GM13977 (cell line): Measurements from ENCODE around the gene SHH.

ENCODE experiments used
- DNase-seq: peaks from one replicate; pipeline ENCODE4 v3.0.0; 2012; ENCODE audit warnings: low spot score
- in situ Hi-C: fragments of 300-500 bp; cut with MboI; formaldehyde crosslinking; loops from one replicate; pipeline ENCODE4 v1.12.0; 2022; ENCODE audit warnings: low sequenced_read_pairs, low pct_unique_long_range_greater_than_20kb, mixed read lengths, inconsistent platforms; ENCODE audit not compliant: unreplicated experiment
- TF ChIP-seq, protein P1 (sequence below): IDR thresholded peaks from 2 replicates; pipeline ENCODE4 v1.5.1; 2012; ENCODE audit warnings: mild to moderate bottlenecking, control low read depth; ENCODE audit not compliant: insufficient read depth; ENCODE audit errors: extremely low read depth, missing control alignments

The SHH gene

DNA sequence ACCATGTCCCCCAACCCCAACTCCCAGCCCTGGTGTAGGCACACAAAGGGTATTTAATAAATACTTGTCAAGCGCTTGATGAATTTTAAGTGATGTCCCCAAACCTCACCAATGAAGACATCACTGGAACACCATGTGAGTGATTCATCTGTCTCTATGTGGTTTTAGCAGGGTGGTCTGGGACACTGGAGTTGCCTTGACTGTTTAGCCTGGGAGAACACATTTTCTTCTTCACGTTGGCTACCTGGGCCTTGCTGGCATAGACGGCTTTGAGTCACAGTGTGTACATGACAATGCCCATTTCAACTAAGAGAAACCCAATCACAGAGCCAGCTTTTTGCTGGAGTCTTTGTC lies 24.8 kb upstream of the SHH start:
- in situ Hi-C loops: no loop called here
- DNase-seq: no peak
- TF ChIP-seq, protein P1, sequence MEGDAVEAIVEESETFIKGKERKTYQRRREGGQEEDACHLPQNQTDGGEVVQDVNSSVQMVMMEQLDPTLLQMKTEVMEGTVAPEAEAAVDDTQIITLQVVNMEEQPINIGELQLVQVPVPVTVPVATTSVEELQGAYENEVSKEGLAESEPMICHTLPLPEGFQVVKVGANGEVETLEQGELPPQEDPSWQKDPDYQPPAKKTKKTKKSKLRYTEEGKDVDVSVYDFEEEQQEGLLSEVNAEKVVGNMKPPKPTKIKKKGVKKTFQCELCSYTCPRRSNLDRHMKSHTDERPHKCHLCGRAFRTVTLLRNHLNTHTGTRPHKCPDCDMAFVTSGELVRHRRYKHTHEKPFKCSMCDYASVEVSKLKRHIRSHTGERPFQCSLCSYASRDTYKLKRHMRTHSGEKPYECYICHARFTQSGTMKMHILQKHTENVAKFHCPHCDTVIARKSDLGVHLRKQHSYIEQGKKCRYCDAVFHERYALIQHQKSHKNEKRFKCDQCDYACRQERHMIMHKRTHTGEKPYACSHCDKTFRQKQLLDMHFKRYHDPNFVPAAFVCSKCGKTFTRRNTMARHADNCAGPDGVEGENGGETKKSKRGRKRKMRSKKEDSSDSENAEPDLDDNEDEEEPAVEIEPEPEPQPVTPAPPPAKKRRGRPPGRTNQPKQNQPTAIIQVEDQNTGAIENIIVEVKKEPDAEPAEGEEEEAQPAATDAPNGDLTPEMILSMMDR: no peak

DNA sequence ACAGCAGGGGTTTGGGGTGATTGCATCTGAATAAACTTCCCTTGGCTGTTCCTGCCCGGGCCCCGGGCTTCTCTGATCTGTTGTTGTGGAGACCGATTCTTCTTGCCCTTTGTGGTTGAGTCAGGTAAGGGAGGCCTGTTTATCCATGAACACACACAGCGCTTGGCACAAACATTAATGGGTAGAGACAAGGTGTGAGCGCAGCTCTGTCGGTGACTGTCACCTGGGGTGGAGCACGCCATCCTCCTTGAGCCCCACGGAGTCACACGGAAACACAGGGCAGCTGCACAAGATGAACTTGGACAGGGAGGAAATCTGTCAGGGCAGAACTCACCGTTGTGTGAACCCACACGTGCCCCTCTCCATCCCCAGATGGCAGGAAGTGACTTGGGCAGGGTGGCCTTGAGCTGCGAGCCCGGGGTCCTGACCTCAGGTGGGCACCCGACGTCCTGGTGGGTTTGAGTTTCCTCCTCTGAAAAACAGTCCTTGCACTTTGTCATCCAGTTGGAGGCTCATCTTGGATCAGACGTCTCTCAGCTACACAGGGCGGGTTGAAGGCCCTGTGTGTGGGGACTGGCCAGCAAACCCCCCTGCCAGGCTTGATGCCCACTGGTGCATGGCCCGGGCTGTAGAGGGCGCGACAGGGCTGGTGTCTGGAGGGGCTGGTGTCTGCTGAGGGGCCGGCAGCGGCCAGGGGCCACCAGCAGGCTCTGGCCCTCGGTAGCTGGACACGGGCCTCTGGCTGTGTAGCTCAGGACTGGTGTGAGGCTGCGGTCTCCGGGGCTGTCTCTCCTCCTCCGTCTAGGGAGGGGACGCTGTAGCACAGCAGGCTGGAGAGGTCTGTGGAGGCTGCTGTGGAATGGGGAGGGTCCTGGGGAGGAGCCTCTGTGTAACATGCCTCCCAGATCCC lies 24.2 kb upstream of the SHH start:
- in situ Hi-C loops: no loop called here
- DNase-seq: no peak
- TF ChIP-seq, protein P1: no peak

DNA sequence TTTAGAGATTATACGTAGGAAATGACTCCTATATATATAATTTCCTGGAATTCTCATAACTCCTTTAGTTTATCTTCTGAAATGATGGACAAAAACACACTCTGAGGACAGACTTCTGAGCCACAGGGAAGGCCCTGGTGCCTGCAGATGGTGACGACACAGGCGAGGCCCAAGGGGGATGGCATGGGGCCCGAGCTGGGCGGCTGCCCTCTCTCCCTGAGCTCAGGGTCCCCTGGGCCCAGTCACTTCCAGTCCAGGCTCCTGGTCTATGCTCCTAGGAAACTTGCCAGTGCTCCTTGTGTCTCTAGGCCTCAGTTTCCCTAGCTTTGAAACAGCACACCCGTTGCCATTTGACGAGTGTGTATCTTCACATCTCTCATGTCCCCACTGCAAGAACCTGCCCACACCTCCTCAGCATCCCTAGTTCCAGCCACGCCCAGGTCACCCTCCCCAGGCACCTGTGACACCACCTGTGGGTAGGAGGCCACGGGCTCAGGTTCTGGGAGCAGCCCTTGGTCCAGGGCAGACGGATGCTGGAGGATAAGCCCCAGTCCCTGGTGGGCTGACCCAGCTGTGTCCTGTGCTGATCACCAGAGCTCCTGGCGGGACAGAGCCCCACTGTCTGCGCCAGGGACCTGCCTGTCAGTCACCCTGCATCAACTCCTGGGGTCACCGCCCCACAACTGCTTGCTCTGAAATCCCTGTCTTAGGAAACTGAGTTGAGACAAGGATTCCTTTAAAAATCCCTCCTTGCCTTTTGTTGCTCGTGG lies 23.4 kb upstream of the SHH start:
- in situ Hi-C loops: no loop called here
- TF ChIP-seq, protein P1: no peak
- DNase-seq: no peak

DNA sequence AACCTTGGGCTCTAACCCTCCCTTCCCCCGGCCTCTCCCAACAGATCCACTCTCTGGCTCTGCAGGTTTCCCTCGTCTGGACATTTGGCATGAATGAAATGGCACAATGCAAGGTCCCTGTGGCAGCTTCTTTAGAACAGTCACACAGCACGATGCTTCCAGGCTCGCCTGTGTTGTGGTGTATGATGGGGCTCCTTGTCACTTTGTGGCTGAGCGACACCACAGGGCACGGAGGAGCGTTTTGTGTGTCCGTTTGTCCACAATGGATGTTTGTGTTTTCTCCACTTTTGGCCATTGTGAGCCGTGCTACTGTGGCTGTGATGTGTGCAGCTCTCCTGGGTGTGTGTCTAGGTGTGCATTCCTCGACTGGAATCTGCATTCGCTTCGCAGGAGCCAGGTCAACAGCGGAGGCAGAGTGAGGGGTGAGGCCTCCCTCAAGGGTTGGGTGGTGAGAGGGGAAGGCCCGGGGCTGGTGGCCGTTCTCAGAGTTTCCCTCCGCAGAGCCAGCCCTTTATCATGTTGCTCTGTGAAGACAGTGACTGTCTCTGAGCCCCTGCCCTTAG lies 22.3 kb upstream of the SHH start:
- in situ Hi-C loops: no loop called here
- TF ChIP-seq, protein P1: no peak
- DNase-seq: no peak

DNA sequence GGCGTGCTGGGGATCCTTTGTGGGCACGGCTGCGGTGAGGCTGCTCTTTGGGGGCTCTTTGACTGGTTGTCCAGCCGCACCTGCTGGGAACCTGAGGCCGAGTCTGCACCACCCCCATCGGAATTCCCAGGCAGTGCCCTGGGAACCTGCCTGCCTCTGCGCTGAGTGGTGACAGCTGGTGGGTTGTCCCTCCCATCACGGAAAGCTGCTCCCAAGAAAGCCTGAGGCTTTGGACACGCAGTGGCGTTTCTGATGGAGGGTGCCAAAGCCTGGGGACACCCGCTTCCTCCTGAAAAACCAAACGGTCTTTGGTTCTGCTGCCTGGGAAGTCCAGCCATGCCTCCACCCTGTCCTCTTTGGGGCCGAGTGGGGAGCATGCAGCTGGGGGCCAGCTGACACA lies 21.4 kb upstream of the SHH start:
- TF ChIP-seq, protein P1: no peak
- no peak for DNase-seq
- in situ Hi-C loops: no loop called here

DNA sequence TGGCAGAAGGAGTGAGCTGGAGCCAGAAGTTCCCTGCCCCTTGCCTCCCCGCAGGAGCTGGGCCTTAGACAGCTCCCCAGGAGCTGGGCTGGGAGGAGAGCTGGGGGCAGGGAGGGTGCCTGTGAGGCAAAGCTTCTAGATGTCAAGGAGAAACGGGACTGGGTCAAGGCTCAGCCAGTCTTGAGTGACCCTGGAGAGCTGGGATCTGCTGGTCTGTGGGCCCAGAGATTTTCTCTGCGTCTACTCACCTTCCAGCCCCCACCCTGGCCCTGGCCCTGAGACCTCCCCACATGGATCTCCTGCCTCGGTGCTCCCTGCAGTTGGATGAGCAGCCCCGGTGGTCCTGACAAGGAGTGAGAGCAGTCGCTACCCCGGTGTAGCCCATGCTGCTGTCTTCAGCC lies 20.3 kb upstream of the SHH start:
- DNase-seq: no peak
- TF ChIP-seq, protein P1: no peak
- in situ Hi-C loops: no loop called here
